GM10266 (cell line): ENCODE results near the gene PTTG1IP.
"Not testable (repeated sequence)": the region's sequence is repeated elsewhere in the genome, so short reads cannot be mapped to it uniquely, and the experiment has no call there.

Experiments used
- DNase-seq: peaks from one replicate; pipeline ENCODE4 v3.0.0; 2012; ENCODE audit errors: extremely low spot score
- TF ChIP-seq, protein P1 (sequence below): IDR thresholded peaks from 2 replicates; pipeline ENCODE4 v1.5.1; 2012; ENCODE audit warnings: mild to moderate bottlenecking, low read depth; ENCODE audit not compliant: control insufficient read depth, insufficient read depth; ENCODE audit errors: missing control alignments

Gene PTTG1IP

DNA sequence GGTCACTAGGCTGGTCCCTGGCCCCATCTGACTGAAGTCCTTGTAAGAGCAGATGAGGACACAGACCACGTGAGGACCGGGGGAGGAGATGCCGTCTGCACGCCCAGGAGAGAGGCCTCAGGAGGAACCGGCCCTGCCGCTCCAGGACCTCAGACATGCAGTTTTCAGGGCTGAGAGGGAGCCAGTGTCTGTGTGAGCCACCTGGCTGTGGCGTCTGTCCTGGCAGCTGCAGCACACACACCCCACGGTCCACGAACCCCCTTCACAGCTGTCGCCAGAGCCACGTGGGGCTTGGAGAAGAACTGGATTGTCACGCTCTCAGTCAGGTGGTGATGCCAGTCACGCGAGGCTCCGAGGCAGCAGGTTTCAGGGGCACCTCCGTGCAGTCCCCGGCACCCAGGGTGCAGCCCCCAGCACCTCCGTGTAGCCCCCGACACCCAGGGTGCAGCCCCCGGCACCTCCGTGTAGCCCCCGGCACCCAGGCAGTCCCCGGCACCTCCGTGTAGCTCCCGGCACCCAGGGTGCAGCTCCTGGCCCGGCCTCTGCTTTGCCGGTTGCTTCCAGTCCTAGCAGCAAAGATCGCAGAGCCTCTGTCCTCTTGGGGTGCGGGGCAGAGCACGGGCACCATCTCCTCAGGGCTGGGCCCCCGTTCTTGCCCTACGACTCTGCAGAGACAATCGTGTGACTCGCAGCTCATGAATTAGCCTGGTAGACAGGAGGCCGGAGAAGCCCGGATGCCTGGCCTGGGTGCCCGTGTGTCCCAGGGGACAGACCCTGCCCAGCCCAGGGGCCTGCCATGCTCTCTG is 36.6 kb downstream of the PTTG1IP start:
- TF ChIP-seq, protein P1, sequence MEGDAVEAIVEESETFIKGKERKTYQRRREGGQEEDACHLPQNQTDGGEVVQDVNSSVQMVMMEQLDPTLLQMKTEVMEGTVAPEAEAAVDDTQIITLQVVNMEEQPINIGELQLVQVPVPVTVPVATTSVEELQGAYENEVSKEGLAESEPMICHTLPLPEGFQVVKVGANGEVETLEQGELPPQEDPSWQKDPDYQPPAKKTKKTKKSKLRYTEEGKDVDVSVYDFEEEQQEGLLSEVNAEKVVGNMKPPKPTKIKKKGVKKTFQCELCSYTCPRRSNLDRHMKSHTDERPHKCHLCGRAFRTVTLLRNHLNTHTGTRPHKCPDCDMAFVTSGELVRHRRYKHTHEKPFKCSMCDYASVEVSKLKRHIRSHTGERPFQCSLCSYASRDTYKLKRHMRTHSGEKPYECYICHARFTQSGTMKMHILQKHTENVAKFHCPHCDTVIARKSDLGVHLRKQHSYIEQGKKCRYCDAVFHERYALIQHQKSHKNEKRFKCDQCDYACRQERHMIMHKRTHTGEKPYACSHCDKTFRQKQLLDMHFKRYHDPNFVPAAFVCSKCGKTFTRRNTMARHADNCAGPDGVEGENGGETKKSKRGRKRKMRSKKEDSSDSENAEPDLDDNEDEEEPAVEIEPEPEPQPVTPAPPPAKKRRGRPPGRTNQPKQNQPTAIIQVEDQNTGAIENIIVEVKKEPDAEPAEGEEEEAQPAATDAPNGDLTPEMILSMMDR: no peak
- DNase-seq: no peak

GRCh38 chr21:44836349-44836665 is 37.2 kb downstream of the PTTG1IP start:
- TF ChIP-seq, protein P1: no peak
- DNase-seq: no peak

- TF ChIP-seq, protein P1: no peak
- no peak for DNase-seq
These were observed 37.9 kb downstream of the PTTG1IP start for GRCh38 chr21:44835647-44835973.

GRCh38 chr21:44834951-44835646 is 38.4 kb downstream of the PTTG1IP start:
- TF ChIP-seq, protein P1: no peak
- no peak for DNase-seq

GRCh38 chr21:44834231-44834950 is 39.1 kb downstream of the PTTG1IP start:
- DNase-seq: no peak
- TF ChIP-seq, protein P1: no peak

- DNase-seq: no peak
- TF ChIP-seq, protein P1: no peak
These were observed 39.8 kb downstream of the PTTG1IP start for GRCh38 chr21:44833663-44834062.

DNA sequence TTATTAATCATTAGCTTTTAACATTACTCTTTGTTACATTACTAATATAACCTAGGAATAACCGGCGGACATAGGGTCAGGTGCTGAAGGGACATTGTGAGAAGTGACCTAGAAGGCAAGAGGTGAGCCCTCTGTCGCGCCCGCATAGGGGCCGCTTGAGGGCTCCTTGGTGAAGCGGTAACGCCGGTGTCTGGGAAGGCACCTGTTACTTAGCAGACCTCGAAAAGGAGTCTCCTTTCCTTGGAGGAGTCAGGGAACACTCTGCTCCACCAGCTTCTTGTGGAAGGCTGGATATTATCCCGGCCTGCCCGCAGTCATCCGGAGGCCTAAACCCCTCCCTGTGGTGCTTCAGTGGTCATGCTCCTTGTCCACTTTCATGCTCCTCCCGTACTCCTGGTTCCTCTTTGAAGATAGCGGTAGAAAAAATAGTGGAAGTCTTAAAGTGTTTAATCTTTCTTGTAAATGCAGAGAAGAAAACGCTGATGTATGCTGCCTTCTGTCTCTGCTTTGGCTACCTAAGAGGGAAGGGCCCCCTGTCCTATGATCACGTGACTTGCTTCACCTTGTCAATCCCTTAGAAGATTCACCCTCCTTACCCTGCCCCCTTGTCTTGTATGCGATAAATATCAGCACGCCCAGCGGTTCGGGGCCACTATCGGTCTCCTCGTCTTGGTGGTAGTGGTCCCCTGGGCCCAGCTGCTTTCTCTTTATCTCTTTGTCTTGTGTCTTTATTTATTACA is 40.8 kb downstream of the PTTG1IP start:
- not testable (repeated sequence) for DNase-seq
